HepG2 (cell line): ENCODE measurements around the gene MYO3B. TPM values are rescaled to one million over a fixed set of nuclear protein-coding genes. Genes with fewer than 3 reads are reported as not detected.

Experiments used
- AHR ChIP-seq: IDR thresholded peaks from 2 replicates; pipeline ENCODE4 v1.6.1; 2018; ENCODE audit warnings: missing genetic modification reagents, missing compliant biosample characterization
- BORCS8-MEF2B ChIP-seq: sonication (generic); formaldehyde crosslinking; IDR thresholded peaks from 2 replicates; pipeline ENCODE4 v1.8.0; 2022; ENCODE audit warnings: mild to moderate bottlenecking, missing genetic modification reagents
- CBX2 ChIP-seq, 2 experiments: fragments of 200-600 bp in 1 of 2; sonication (generic); formaldehyde crosslinking in 1 of 2; IDR thresholded peaks; 2 replicates each; pipeline versions ENCODE4 v1.7.0 to v1.8.1; 2018 to 2022; ENCODE audit warnings: low read depth in 2 of 2, low read length in 1 of 2, mild to moderate bottlenecking in 1 of 2, missing genetic modification reagents in 1 of 2
- CEBPB ChIP-seq: IDR thresholded peaks from 2 replicates; pipeline ENCODE4 v1.6.1; 2011; ENCODE audit warnings: low read depth, low read length, improper control_type of control experiment, borderline replicate concordance
- DBP ChIP-seq: sonication (generic); formaldehyde crosslinking; IDR thresholded peaks from 2 replicates; pipeline ENCODE4 v1.4.0; 2020; ENCODE audit warnings: missing genetic modification reagents; ENCODE audit errors: not compliant biosample characterization
- PLRG1 ChIP-seq: fragments of 450-650 bp; conservative IDR thresholded peaks from 2 replicates; pipeline ENCODE4 v1.6.1; 2016
- TAF1 ChIP-seq: sonication (generic); formaldehyde crosslinking; IDR thresholded peaks from 2 replicates; pipeline ENCODE4 v1.4.0; 2020; ENCODE audit warnings: missing genetic modification reagents
- TOE1 ChIP-seq: sonication (generic); formaldehyde crosslinking; IDR thresholded peaks from 2 replicates; pipeline ENCODE4 v1.4.0; 2020; ENCODE audit warnings: mild to moderate bottlenecking, missing genetic modification reagents
- WIZ ChIP-seq: sonication (generic); formaldehyde crosslinking; IDR thresholded peaks from 2 replicates; pipeline ENCODE4 v1.5.1; 2020; ENCODE audit warnings: mild to moderate bottlenecking, missing genetic modification reagents
- ZNF18 ChIP-seq: sonication (generic); formaldehyde crosslinking; IDR thresholded peaks from 2 replicates; pipeline ENCODE4 v1.8.0; 2022; ENCODE audit warnings: mild to moderate bottlenecking, missing genetic modification reagents; ENCODE audit not compliant: insufficient replicate concordance
- ZNF530 ChIP-seq: sonication (generic); formaldehyde crosslinking; IDR thresholded peaks from 2 replicates; pipeline ENCODE4 v1.5.0; 2020; ENCODE audit warnings: low read depth, mild to moderate bottlenecking, missing genetic modification reagents
- ZNF746 ChIP-seq: sonication (generic); formaldehyde crosslinking; IDR thresholded peaks from 2 replicates; pipeline ENCODE4 v1.8.0; 2022; ENCODE audit warnings: mild to moderate bottlenecking, missing genetic modification reagents
- ZNF850 ChIP-seq: sonication (generic); formaldehyde crosslinking; conservative IDR thresholded peaks from 2 replicates; pipeline ENCODE4 v1.9.0; 2021; ENCODE audit warnings: mild to moderate bottlenecking, missing genetic modification reagents
- polyA plus RNA-seq, 8 experiments: library from polyadenylated mRNA; depleted of rRNA in 3 of 8; stranded (reverse) in 7 of 8; unstranded in 1 of 8; fragments of >200 nt; fragmentation: Illumina TruSeq in 4 of 8; extraction: Trizol in 4 of 8; gene quantifications; 2 replicates each; pipeline versions ENCODE4 v1.2.1 to v1.2.3, GENCODE V29; 2011 to 2016; ENCODE audit warnings: low read depth in 4 of 8, missing spikeins in 1 of 8, mixed read lengths in 1 of 8; ENCODE audit not compliant: insufficient read depth in 1 of 8
- total RNA-seq, 5 experiments: library from RNA; depleted of rRNA; stranded (reverse); fragments of >200 nt; fragmentation: Illumina TruSeq; extraction: Trizol; gene quantifications; 2 replicates each; pipeline ENCODE4 v1.2.3, GENCODE V29; 2016; ENCODE audit warnings: low read depth in 1 of 5

MYO3B gene
- total and polyA plus RNA-seq, 2 of the 13 experiments (the other 11 are each of a cell fraction or from before 2014, with no cell fraction given): 0.01 TPM; not detected in 1

DNA sequence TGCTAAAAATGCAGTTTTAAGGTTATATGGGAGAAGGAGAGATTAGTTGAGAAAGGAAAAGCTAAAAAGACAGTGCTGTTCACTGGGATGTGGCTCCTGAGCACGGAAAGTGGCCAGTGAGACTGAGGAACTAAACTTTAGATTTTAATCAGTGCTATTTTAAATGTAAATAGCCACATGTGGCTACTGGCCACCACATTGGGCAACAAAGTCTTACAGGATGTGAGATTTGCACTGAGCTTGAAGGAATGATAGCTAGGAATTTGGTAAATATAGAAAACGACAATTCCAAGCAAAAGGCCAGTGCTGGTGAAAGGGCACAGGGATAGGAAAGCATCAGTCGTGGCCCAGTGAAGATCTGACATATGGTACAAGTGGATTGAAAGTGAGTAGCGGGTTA is 523.1 kb downstream of the MYO3B start (continued):
- TF ChIP-seq ZNF18 (CRISPR knock-in tag) (no peak), WIZ (CRISPR knock-in tag) (no peak), TOE1 (CRISPR knock-in tag) (no peak), DBP (CRISPR knock-in tag) (no peak), PLRG1 (no peak), AHR (CRISPR knock-in tag) (no peak), ZNF746 (CRISPR knock-in tag) (no peak), CEBPB (no peak), BORCS8-MEF2B (CRISPR knock-in tag) (no peak), ZNF530 (no peak), TAF1 (no peak), CBX2 (IDR thresholded peaks at IDR 0.05; ENCODE audit: low read depth, low read length) (no peak), CBX2 (CRISPR knock-in tag; IDR thresholded peaks at IDR 0.05; ENCODE audit: low read depth) (no peak), ZNF850 (no peak)
- TF ChIP-seq, all 625 proteins: peak for 0
